Activated CD8-positive, alpha-beta T cell treated with anti-CD3 and anti-CD28 coated beads for 36 hours (primary cell): ENCODE measurements around the gene SETD9. TPM values are rescaled to one million over a fixed set of nuclear protein-coding genes. Genes with fewer than 3 reads are reported as not detected.

Experiments
- ATAC-seq: fragments of 200-7000 bp; cut with Tn5 transposase; one replicate; pipeline ENCODE4 v1.10.0; 2021; ENCODE audit warnings: mild to moderate bottlenecking, moderate library complexity
- CTCF ChIA-PET: fragments of 350-600 bp; sonication (Branson Sonifier 250); formaldehyde crosslinking; loops from one replicate; lab custom pipeline; 2021; ENCODE audit warnings: antibody characterized with exemption; lab: Charles Lee
- POLR2A ChIA-PET: fragments of 350-600 bp; sonication (Branson Sonifier 250); formaldehyde crosslinking; loops from one replicate; lab custom pipeline; 2021; ENCODE audit warnings: antibody characterized with exemption; lab: Charles Lee
- DNase-seq: peaks from one replicate; pipeline ENCODE4 v3.0.0-alpha.2; 2020
- H3K27ac Mint-ChIP-seq: one replicate; pipeline ENCODE4 v1.8.0; 2021; ENCODE audit warnings: mild to moderate bottlenecking, mixed read lengths
- H3K27me3 Mint-ChIP-seq: one replicate; pipeline ENCODE4 v1.8.0; 2021; ENCODE audit warnings: mixed read lengths
- H3K36me3 Mint-ChIP-seq: one replicate; pipeline ENCODE4 v1.8.0; 2021; ENCODE audit warnings: low read depth, mixed read lengths
- H3K4me1 Mint-ChIP-seq: one replicate; pipeline ENCODE4 v1.8.0; 2021; ENCODE audit warnings: low read depth, mixed read lengths
- H3K4me3 Mint-ChIP-seq: one replicate; pipeline ENCODE4 v1.8.0; 2021; ENCODE audit warnings: mild to moderate bottlenecking, moderate library complexity, mixed read lengths
- H3K9me3 Mint-ChIP-seq: one replicate; pipeline ENCODE4 v1.8.0; 2021; ENCODE audit warnings: mixed read lengths
- intact Hi-C: fragments of 100-400 bp; cut with micrococcal nuclease; formaldehyde crosslinking; loops from one replicate; pipeline ENCODE4 v1.10.0; 2022
- total RNA-seq, 2 experiments: library from RNA; stranded (reverse); gene quantifications; one replicate each; pipeline ENCODE4 v1.2.3, GENCODE V29; 2021
- TF ChIP-seq, protein P1 (sequence below): fragments of 200-600 bp; IDR thresholded peaks from one replicate; pipeline ENCODE4 v1.8.0; 2022; ENCODE audit warnings: antibody characterized with exemption, mild to moderate bottlenecking

SETD9 gene
- total RNA-seq, 2 experiments from 2014 or later: 8.1 to 9.3 TPM

DNA sequence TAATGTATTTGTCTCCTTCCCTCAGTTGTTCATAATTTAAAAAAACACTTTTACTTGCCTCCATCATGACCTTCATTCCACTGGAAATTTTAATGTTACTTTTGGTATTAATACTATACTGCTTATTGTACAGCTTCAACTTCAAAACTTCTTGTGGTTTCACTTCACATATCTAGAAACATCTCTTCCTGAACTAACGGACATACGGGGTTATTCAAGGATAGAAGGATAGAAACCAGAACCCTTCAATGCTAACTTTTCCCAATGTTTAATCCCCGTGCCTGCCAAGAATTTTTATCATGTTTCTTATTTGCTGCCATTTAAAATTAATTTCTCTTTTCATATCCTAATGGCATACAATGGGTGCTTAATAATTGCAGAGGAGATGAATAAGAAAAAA lies 36.3 kb upstream of the SETD9 start:
- POLR2A ChIA-PET: interaction anchor here (0.6 kb wide), 1 partner anchor 130 kb away, joined by 3 read pairs; no protein-coding TSS in a partner anchor
- CTCF ChIA-PET: no interaction called here
- no peaks in the 10 kb centered on the region for H3K9me3 Mint-ChIP-seq
- no peak overlapping the region for H3K4me3 Mint-ChIP-seq
- ATAC-seq (no peak), DNase-seq (no peak)
- intact Hi-C loops: no loop called here
- peaks cover 30% of the 10 kb centered on the region for H3K36me3 Mint-ChIP-seq
- no peak overlapping the region for H3K27ac Mint-ChIP-seq
- no peaks in the 10 kb centered on the region for H3K27me3 Mint-ChIP-seq
- TF ChIP-seq, protein P1, sequence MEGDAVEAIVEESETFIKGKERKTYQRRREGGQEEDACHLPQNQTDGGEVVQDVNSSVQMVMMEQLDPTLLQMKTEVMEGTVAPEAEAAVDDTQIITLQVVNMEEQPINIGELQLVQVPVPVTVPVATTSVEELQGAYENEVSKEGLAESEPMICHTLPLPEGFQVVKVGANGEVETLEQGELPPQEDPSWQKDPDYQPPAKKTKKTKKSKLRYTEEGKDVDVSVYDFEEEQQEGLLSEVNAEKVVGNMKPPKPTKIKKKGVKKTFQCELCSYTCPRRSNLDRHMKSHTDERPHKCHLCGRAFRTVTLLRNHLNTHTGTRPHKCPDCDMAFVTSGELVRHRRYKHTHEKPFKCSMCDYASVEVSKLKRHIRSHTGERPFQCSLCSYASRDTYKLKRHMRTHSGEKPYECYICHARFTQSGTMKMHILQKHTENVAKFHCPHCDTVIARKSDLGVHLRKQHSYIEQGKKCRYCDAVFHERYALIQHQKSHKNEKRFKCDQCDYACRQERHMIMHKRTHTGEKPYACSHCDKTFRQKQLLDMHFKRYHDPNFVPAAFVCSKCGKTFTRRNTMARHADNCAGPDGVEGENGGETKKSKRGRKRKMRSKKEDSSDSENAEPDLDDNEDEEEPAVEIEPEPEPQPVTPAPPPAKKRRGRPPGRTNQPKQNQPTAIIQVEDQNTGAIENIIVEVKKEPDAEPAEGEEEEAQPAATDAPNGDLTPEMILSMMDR: no peak
- peaks cover 5% of the 10 kb centered on the region for H3K4me1 Mint-ChIP-seq

DNA sequence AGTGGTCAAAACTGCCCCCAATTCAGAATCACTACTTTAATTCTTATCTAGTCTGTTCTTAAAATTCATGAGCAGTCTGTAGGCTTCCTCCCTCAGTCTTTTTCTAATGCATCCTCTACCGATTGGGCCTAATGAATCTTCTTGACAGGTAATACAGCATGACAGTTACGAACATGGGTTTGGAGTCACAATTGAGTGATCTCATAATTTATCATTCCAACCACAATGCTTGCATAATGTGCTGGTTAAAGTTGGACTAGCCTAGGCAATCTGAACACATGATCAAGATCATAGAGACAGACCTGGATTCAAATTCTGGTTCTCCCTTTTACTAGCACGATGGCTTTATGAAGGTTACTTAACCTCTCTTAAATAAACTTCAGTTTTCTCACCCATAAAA lies 33.1 kb upstream of the SETD9 start:
- intact Hi-C loops: no loop called here
- Mint-ChIP-seq H3K27me3 (no peaks in the 10 kb centered on the region), H3K36me3 (peaks cover 26% of the 10 kb centered on the region), H3K4me1 (peaks cover 2% of the 10 kb centered on the region), H3K27ac (no peak overlapping the region), H3K4me3 (no peak overlapping the region), H3K9me3 (no peaks in the 10 kb centered on the region)
- POLR2A ChIA-PET: no interaction called here
- CTCF ChIA-PET: no interaction called here
- DNase-seq (no peak), ATAC-seq (no peak)
- TF ChIP-seq, protein P1: no peak

DNA sequence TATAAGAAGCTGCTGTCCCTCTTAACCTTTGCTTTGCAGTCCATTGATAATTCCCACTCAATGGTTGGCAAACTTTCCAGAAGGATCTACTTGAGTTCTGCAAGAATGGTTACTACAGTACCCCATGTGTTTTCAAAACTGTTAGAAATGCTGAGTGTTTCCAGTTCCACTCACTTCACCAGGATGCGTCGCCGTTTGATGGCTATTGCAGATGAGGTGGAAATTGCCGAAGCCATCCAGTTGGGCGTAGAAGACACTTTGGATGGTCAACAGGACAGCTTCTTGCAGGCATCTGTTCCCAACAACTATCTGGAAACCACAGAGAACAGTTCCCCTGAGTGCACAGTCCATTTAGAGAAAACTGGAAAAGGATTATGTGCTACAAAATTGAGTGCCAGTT lies 27.8 kb upstream of the SETD9 start:
- H3K27ac Mint-ChIP-seq: no peak overlapping the region
- H3K4me3 Mint-ChIP-seq: no peak overlapping the region
- no peak for ATAC-seq
- intact Hi-C loops: no loop called here
- no peak for DNase-seq
- POLR2A ChIA-PET: no interaction called here
- no peaks in the 10 kb centered on the region for H3K27me3 Mint-ChIP-seq
- no peaks in the 10 kb centered on the region for H3K9me3 Mint-ChIP-seq
- H3K4me1 Mint-ChIP-seq: peaks cover 2% of the 10 kb centered on the region
- TF ChIP-seq, protein P1: no peak
- peaks cover 32% of the 10 kb centered on the region for H3K36me3 Mint-ChIP-seq
- CTCF ChIA-PET: interaction anchor here (1.8 kb wide), 1 partner anchor 20 kb away, joined by 3 read pairs; no protein-coding TSS in a partner anchor

DNA sequence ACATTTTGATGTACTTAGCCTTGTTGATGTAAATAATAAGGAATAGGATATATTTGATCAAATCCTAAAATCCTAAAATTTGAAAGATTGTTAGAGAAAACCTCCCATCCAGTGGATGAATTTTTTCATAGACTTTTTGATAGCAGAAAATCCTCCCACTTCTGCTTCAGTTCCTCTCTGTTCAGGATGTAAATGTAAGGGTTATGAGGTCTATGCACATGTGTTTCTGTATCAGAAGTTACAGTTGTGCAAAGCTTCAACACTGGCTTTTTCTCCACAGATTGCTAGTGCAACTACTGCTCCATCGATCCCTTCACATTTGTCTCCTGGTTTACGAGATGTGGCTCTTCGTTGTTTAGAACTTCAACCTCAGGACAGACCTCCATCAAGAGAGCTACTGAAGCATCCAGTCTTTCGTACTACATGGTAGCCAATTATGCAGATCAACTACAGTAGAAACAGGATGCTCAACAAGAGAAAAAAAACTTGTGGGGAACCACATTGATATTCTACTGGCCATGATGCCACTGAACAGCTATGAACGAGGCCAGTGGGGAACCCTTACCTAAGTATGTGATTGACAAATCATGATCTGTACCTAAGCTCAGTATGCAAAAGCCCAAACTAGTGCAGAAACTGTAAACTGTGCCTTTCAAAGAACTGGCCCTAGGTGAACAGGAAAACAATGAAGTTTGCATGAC lies 16.0 kb upstream of the SETD9 start:
- Mint-ChIP-seq H3K27me3 (no peaks in the 10 kb centered on the region), H3K36me3 (peaks cover 34% of the 10 kb centered on the region)
- CTCF ChIA-PET: interaction anchor here (1.1 kb wide), 1 partner anchor 9 kb away, joined by 4 read pairs; no protein-coding TSS in a partner anchor

DNA sequence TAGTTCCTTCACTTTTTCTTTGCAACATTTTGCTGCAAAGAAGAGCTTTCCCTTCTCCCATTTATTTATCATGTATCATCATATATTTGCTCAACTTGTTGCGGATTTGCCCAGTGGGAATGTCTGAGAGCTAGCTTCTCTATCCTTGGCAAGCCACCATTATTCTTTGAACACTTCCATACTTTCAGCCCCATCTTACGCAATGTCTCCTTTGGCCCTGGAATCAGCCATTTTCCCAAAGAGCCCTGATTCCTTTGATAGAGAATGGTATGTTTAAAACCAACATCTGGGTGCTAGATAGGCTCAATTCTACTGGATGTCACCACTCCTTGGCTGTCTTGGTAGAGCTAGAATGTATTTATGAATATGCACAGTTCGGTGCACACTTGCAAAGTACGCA lies 12.6 kb upstream of the SETD9 start:
- H3K36me3 Mint-ChIP-seq: peaks cover 12% of the 10 kb centered on the region
- DNase-seq: no peak
- no peak overlapping the region for H3K4me3 Mint-ChIP-seq
- no peak overlapping the region for H3K27ac Mint-ChIP-seq
- intact Hi-C loops: no loop called here
- no peaks in the 10 kb centered on the region for H3K9me3 Mint-ChIP-seq
- H3K27me3 Mint-ChIP-seq: no peaks in the 10 kb centered on the region
- no peak for ATAC-seq
- POLR2A ChIA-PET: no interaction called here
- CTCF ChIA-PET: interaction anchor here (1.1 to 2.1 kb wide), 3 partner anchors 241 to 625 kb away, joined by 3 to 8 read pairs (median 5); no protein-coding TSS in a partner anchor
- peaks cover 11% of the 10 kb centered on the region for H3K4me1 Mint-ChIP-seq
- TF ChIP-seq, protein P1: no peak

More for the DNA sequence above, 16.0 kb upstream of the SETD9 start:
- H3K4me3 Mint-ChIP-seq: no peak overlapping the region
- intact Hi-C loops: no loop called here
- ATAC-seq (no peak), DNase-seq (no peak)
- peaks cover 11% of the 10 kb centered on the region for H3K4me1 Mint-ChIP-seq
- TF ChIP-seq, protein P1: no peak
- no peak overlapping the region for H3K27ac Mint-ChIP-seq
- POLR2A ChIA-PET: interaction anchor here (0.5 kb wide), 1 partner anchor 202 kb away, joined by 3 read pairs; no protein-coding TSS in a partner anchor
- no peaks in the 10 kb centered on the region for H3K9me3 Mint-ChIP-seq
